K562 (cell line): ENCODE data around the gene NPC1.

Experiments used
- SIN3B ChIP-seq: fragments of 450-650 bp; IDR thresholded peaks from 2 replicates; pipeline ENCODE4 v1.6.1; 2017; ENCODE audit warnings: low read depth, mild to moderate bottlenecking, moderate library complexity
- ZNF511 ChIP-seq: sonication (generic); formaldehyde crosslinking; IDR thresholded peaks from 2 replicates; pipeline ENCODE4 v1.8.0; 2022; ENCODE audit warnings: mild to moderate bottlenecking, missing genetic modification reagents
- ZNF561 ChIP-seq: fragments of 450-650 bp; formaldehyde crosslinking; conservative IDR thresholded peaks from 2 replicates; pipeline ENCODE4 v1.4.0; 2020; ENCODE audit warnings: mild to moderate bottlenecking, moderate library complexity

GRCh38 chr18:23567671-23568070, 18.6 kb downstream of the NPC1 start:
- TF ChIP-seq ZNF511 (CRISPR knock-in tag), result no peak
- no peak for TF ChIP-seq SIN3B
- TF ChIP-seq ZNF561 (CRISPR knock-in tag), result no peak
